Subcutaneous abdominal adipose tissue (tissue), 5 donors: Measurements from ENCODE around the gene MBD4.
"Not testable (repeated sequence)": the region's sequence is repeated elsewhere in the genome, so short reads cannot be mapped to it uniquely, and the experiment has no call there.

Experiments
- H3K27ac ChIP-seq: one replicate; pipeline ENCODE4 v1.7.0; 2013; ENCODE audit warnings: low read depth, mild to moderate bottlenecking, inconsistent platforms, low read length, moderate library complexity
- H3K27me3 ChIP-seq, 5 donors: one replicate each; pipeline ENCODE4 v1.7.0; 2013; ENCODE audit warnings: low read length in 5 of 5, inconsistent platforms in 1 of 5; ENCODE audit not compliant: control insufficient read depth in 5 of 5, insufficient read depth in 4 of 5
- H3K36me3 ChIP-seq, 5 donors: one replicate each; pipeline ENCODE4 v1.7.0; 2013; ENCODE audit warnings: low read length in 5 of 5; ENCODE audit not compliant: control insufficient read depth in 5 of 5, insufficient read depth in 5 of 5
- H3K4me1 ChIP-seq, 5 donors: one replicate each; pipeline ENCODE4 v1.7.0; 2013; ENCODE audit warnings: low read length in 5 of 5, mild to moderate bottlenecking in 3 of 5, moderate library complexity in 1 of 5; ENCODE audit not compliant: control insufficient read depth in 5 of 5, insufficient read depth in 5 of 5
- H3K4me3 ChIP-seq, 5 donors: one replicate each; pipeline ENCODE4 v1.7.0; 2013; ENCODE audit warnings: low read length in 5 of 5, low read depth in 1 of 5
- H3K9ac ChIP-seq, 5 donors: one replicate each; pipeline ENCODE4 v1.7.0; 2013; ENCODE audit warnings: low read length in 5 of 5, mild to moderate bottlenecking in 4 of 5, moderate library complexity in 3 of 5
- H3K9me3 ChIP-seq, 5 donors: one replicate each; pipeline ENCODE4 v1.7.0; 2013; ENCODE audit warnings: low read length in 5 of 5; ENCODE audit not compliant: control insufficient read depth in 5 of 5
- donor health status: healthy.
- donor health status: healthy.
- donor health status: healthy.
- donor health status: healthy.
- donor health status: healthy.

The MBD4 gene

GRCh38 chr3:129439817-129440617 is at the start of gene MBD4, which contains the start of gene IFT122:
MBD4 (minus strand) TSS chr3:129439948; CDS start chr3:129439833, 115 bp downstream.
IFT122 (plus strand) TSS chr3:129440224; CDS start chr3:129440331, 107 bp downstream.
- no peaks in the 10 kb centered on the region for H3K27me3 ChIP-seq
- peaks cover 18 to 72% (median 55%) of the 10 kb centered on the region in 5 donors for H3K4me1 ChIP-seq
- peaks cover 15 to 22% (median 18%) of the 10 kb centered on the region in 5 donors for H3K36me3 ChIP-seq
- H3K9ac ChIP-seq = peak within 1 kb of the TSS; percentile 82 to 90 (median 86)
- H3K4me3 ChIP-seq = peak within 1 kb of the TSS; percentile 89 to 98 (median 91)
- no peaks in the 10 kb centered on the region for H3K9me3 ChIP-seq
- peak within 1 kb of the TSS; percentile 86 for H3K27ac ChIP-seq

DNA sequence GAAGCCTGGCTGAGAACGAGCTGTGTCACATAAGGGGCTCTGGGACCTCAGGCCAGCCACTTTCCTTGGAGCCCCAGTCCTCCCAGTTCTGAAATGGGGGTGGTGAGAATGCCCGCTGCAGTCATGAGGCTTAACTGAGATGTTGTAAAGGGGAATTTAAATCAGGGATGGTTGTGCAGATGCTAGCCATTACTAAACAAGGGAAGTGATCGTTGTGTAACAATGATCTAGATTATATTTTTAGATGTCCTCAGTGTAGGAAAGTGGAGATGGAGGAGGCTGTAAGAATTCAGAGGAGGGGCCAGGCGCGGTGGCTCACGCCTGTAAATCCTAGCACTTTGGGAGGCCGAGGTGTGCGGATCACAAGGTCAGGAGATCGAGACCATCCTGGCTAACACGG is 49.5 kb upstream of the MBD4 start:
- Histone ChIP-seq H3K4me1 (peaks cover 26 to 52% (median 42%) of the 10 kb centered on the region in 5 donors), H3K36me3 (peaks cover 1 to 22% (median 9%) of the 10 kb centered on the region in 5 donors)
- not testable (repeated sequence) for H3K27ac ChIP-seq, H3K9ac ChIP-seq, H3K9me3 ChIP-seq, H3K4me3 ChIP-seq, H3K27me3 ChIP-seq

- Histone ChIP-seq H3K4me1 (peaks cover 24 to 47% (median 42%) of the 10 kb centered on the region in 5 donors), H3K9ac (peak overlapping the region in 1 of 5 donors; percentile 6), H3K36me3 (peaks cover 0 to 23% (median 3%) of the 10 kb centered on the region in 5 donors)
- H3K9me3 ChIP-seq, H3K27ac ChIP-seq, H3K4me3 ChIP-seq, H3K27me3 ChIP-seq: not testable (repeated sequence)
These were observed 48.2 kb upstream of the MBD4 start for GRCh38 chr3:129487868-129488335.

DNA sequence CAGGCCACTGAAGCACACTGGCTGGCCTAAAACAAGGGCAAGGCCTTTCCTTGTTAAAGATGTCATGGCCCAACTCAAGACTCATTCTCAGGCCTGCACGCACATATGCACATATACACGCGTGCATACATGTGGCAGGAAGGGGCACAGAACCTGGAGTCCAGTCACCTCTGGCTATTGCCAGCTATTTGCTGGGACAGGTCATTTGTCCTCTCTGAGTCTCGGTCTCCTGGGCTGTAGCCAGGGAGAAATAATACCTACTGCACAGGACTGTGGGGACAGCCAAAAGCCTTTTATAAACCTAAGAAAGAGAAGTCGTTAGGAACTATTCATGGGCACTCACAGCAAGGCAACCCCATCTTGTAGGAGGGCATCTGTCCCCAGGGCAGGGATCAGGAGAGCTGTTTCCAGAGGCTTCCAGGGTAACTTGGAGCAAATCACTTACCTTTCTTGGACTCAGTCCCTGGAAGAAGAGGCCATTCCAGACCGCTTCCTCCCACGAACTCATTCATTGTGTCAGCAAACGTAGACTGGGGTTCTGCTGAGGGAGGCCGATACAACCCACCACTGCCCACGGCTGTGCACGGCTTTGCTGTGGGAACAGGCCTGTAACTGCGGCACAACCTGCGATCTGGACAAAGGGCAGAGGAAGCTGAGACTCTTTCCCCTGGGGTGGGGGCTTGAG is 47.6 kb upstream of the MBD4 start:
- peaks cover 26 to 53% (median 48%) of the 10 kb centered on the region in 5 donors for H3K4me1 ChIP-seq
- peak overlapping the region in 2 of 5 donors; percentile 8 to 34 for H3K9ac ChIP-seq
- H3K27me3 ChIP-seq = no peaks in the 10 kb centered on the region
- H3K9me3 ChIP-seq = no peaks in the 10 kb centered on the region
- peak overlapping the region; percentile 95 for H3K27ac ChIP-seq
- peaks cover 0 to 20% (median 3%) of the 10 kb centered on the region in 5 donors for H3K36me3 ChIP-seq
- no peak overlapping the region for H3K4me3 ChIP-seq

GRCh38 chr3:129486664-129487035 is 46.9 kb upstream of the MBD4 start:
- H3K27ac ChIP-seq = peak overlapping the region; percentile 95
- peaks cover 30 to 60% (median 55%) of the 10 kb centered on the region in 5 donors for H3K4me1 ChIP-seq
- peak overlapping the region in 4 of 5 donors; percentile 34 to 69 (median 62) for H3K9ac ChIP-seq
- H3K4me3 ChIP-seq = no peak overlapping the region
- no peaks in the 10 kb centered on the region for H3K27me3 ChIP-seq
- H3K36me3 ChIP-seq = peaks cover 0 to 14% (median 3%) of the 10 kb centered on the region in 5 donors
- H3K9me3 ChIP-seq = no peaks in the 10 kb centered on the region

DNA sequence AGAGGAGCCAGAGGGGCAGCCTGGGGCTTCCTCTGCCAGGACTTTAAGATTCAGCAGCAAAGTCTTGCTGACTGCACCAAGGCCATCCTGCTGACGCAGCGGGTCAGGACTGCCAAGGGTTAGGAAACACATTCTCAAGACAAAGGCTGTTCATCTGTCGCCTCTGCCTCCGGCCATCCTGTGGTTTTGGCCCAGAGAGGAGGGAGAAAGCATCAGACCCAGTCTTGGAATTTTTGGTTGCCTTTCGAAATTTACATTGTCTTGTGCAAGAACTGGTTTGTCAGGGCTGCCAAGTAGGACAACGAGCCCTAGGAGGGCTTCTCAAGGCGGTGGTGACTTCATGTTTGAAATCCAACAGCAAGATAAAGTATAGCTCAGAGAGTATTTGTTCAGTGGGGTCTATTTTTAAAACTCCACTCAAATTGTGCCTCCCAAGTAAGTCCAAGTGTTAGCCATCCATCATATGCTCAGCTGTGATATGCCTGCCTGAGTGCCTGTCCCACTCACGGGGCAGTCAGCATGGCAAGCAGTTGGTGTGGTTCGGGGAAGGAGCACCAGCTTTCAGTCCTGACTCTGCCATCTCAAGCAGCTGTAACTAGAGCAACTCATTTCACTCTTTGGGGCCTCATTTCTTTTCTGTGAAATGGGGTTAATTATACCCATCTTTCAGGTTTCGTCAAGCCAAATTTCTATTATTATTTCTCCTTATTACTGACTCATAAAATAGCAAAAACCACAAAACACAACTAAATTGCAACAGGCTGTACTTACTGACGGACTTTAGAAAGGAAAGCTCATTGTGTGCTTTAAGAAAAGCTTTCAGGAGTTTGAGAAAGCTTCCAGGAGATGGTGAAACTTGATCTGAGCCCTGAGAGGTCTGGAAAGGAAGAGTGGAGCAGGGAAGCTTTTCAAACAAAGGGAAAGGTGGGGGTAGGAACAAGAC is 46.2 kb upstream of the MBD4 start:
- Histone ChIP-seq H3K36me3 (peaks cover 0 to 10% (median 3%) of the 10 kb centered on the region in 5 donors), H3K4me1 (peaks cover 30 to 66% (median 60%) of the 10 kb centered on the region in 5 donors), H3K9ac (peak overlapping the region; percentile 34 to 69 (median 59)), H3K27me3 (no peaks in the 10 kb centered on the region), H3K27ac (peak overlapping the region; percentile 95), H3K4me3 (no peak overlapping the region), H3K9me3 (no peaks in the 10 kb centered on the region)

DNA sequence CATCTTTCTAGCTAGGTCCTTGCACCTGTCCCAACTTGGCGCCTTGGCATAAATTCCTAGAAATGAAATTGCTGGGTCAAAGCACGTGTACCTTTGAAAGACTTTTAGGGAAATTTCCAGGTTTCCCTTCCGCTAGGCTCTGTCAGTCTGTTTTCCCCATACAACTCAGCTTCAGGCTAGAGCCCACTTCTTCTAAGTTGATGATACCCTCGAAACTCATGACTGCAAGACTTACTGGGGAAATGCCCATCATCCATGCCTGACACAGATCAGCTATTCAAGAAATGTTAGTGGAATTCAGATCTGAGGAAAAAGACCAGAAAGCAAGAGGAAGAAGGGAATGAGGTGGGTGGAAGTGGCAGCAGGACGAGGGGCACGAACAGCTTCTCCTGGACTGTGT is 45.4 kb upstream of the MBD4 start:
- peaks cover 0 to 15% (median 7%) of the 10 kb centered on the region in 5 donors for H3K36me3 ChIP-seq
- not testable (repeated sequence) for H3K27me3 ChIP-seq, H3K9me3 ChIP-seq, H3K4me3 ChIP-seq
- peak overlapping the region; percentile 95 for H3K27ac ChIP-seq
- H3K9ac ChIP-seq = peak overlapping the region in 2 of 5 donors; percentile 53 to 56
- H3K4me1 ChIP-seq = peaks cover 22 to 67% (median 61%) of the 10 kb centered on the region in 5 donors

DNA sequence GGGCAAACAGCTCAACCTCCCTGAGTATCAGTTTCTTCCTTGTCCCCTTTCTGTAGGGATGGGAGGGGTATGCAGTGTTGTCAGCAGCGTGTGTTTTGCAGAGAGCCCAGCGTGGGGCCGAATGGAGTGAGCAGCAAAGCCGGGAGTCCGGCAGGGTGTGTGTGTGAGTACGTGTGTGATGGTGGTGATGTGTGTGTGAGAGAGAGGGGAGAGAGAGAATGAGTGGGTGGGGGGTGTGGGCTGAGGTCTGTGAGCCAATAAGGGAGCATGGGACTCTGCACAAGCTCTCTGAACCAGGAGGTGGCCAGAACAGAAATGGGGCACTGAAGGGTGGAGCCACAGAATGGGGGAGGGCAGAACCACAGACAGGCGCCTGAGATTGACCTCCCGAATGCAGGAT is 44.1 kb upstream of the MBD4 start:
- no peak overlapping the region for H3K9ac ChIP-seq
- peaks cover 22 to 66% (median 59%) of the 10 kb centered on the region in 5 donors for H3K4me1 ChIP-seq
- H3K27ac ChIP-seq = no peak overlapping the region
- peaks cover 0 to 24% (median 15%) of the 10 kb centered on the region in 5 donors for H3K36me3 ChIP-seq
- H3K9me3 ChIP-seq = no peaks in the 10 kb centered on the region
- no peaks in the 10 kb centered on the region for H3K27me3 ChIP-seq
- H3K4me3 ChIP-seq = no peak overlapping the region

- peaks cover 0 to 32% (median 20%) of the 10 kb centered on the region in 5 donors for H3K36me3 ChIP-seq
- peak overlapping the region; percentile 56 for H3K27ac ChIP-seq
- no peaks in the 10 kb centered on the region for H3K27me3 ChIP-seq
- peaks cover 22 to 66% (median 58%) of the 10 kb centered on the region in 5 donors for H3K4me1 ChIP-seq
- H3K9ac ChIP-seq = peak overlapping the region in 1 of 5 donors; percentile 41
- H3K9me3 ChIP-seq = no peaks in the 10 kb centered on the region
- H3K4me3 ChIP-seq = no peak overlapping the region
These were observed 43.0 kb upstream of the MBD4 start for GRCh38 chr3:129482721-129483120.
